HL-60 (cell line): ENCODE measurements around the gene PIP5K1B.

ENCODE experiments used
- POLR2AphosphoS5 ChIP-seq: IDR thresholded peaks from 2 replicates; pipeline ENCODE4 v1.6.1; 2012; ENCODE audit warnings: low read depth
- REST ChIP-seq: IDR thresholded peaks from 2 replicates; pipeline ENCODE4 v1.6.1; 2012; ENCODE audit warnings: low read depth; ENCODE audit not compliant: insufficient replicate concordance
- TF ChIP-seq, protein P1 (sequence below): IDR thresholded peaks from one replicate; pipeline ENCODE4 v1.5.1; 2011; ENCODE audit warnings: low read length, control low read depth, inconsistent platforms; ENCODE audit not compliant: insufficient read depth

DNA sequence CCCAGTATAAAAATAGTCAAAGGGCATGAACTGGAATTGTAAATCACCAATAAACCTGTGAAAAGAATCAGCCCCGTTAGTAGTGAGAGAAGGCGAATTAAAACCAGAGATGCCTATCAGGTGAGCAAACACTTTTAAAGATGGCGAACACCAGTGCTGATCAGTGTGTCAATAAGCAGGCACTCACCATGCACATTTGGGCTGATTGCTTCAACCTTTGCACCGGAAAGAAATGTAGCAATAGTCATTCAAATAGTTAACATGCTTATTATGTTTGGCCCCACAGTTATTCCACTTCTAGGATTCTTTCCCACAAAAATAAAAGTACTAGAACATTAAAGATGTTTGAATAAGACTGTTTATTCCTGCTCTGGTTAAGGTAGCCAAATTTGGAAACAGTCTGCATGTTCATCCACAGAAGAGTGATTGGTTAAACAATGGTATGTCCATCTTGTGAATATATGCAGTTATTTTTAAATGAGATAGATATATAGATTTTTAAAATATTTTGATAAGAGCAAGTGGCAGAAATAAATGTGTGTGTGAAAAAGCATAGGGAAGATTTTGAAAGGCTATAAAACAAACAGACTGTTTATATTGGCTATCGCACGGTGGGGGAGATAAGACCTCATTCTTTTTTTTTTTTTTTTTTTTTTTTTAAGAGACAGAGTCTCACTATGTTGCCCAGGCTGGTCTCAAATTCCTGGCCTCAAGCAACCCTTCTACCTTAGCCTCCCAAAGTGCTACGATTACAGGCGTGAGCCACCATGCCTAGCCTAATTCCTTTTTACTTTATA lies 112.2 kb downstream of the PIP5K1B start:
- no peak for TF ChIP-seq REST
- TF ChIP-seq, protein P1, sequence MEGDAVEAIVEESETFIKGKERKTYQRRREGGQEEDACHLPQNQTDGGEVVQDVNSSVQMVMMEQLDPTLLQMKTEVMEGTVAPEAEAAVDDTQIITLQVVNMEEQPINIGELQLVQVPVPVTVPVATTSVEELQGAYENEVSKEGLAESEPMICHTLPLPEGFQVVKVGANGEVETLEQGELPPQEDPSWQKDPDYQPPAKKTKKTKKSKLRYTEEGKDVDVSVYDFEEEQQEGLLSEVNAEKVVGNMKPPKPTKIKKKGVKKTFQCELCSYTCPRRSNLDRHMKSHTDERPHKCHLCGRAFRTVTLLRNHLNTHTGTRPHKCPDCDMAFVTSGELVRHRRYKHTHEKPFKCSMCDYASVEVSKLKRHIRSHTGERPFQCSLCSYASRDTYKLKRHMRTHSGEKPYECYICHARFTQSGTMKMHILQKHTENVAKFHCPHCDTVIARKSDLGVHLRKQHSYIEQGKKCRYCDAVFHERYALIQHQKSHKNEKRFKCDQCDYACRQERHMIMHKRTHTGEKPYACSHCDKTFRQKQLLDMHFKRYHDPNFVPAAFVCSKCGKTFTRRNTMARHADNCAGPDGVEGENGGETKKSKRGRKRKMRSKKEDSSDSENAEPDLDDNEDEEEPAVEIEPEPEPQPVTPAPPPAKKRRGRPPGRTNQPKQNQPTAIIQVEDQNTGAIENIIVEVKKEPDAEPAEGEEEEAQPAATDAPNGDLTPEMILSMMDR: no peak
- TF ChIP-seq POLR2AphosphoS5: no peak
